Astrocyte (in vitro differentiated cells and primary cell): Measurements from ENCODE around the gene SDF2. TPM values are rescaled to one million over a fixed set of nuclear protein-coding genes. Genes with fewer than 3 reads are reported as not detected.

Experiments used
- DNase-seq: peaks from one replicate; pipeline ENCODE4 v3.0.0-alpha.2; 2010; ENCODE audit warnings: low read depth
- FAIRE-seq: peaks from 2 replicates; lab custom pipeline; 2011; peaks lifted over from hg19 to GRCh38; lab: Jason Lieb, UNC
- H2AFZ ChIP-seq: 2 replicates; pipeline ENCODE4 v1.6.0; 2012; ENCODE audit warnings: low read depth, low read length, inconsistent platforms
- H3K27ac ChIP-seq: 2 replicates; pipeline ENCODE4 v1.5.1; 2011; ENCODE audit warnings: low read depth, low read length, inconsistent platforms
- H3K27me3 ChIP-seq: 2 replicates; pipeline ENCODE4 v1.6.0; 2011; ENCODE audit warnings: low read length, inconsistent platforms; ENCODE audit not compliant: insufficient read depth
- H3K36me3 ChIP-seq: 2 replicates; pipeline ENCODE4 v1.5.1; 2011; ENCODE audit warnings: low read length, inconsistent platforms; ENCODE audit not compliant: insufficient read depth
- H3K4me1 ChIP-seq: 2 replicates; pipeline ENCODE4 v1.5.1; 2011; ENCODE audit warnings: low read length, inconsistent platforms; ENCODE audit not compliant: insufficient read depth
- H3K4me2 ChIP-seq: 2 replicates; pipeline ENCODE4 v1.6.0; 2012; ENCODE audit warnings: low read length, inconsistent platforms
- H3K4me3 ChIP-seq: 2 replicates; pipeline ENCODE4 v1.5.1; 2011; ENCODE audit warnings: low read depth, mild to moderate bottlenecking, low read length, inconsistent platforms; ENCODE audit not compliant: insufficient read depth
- H3K79me2 ChIP-seq: 2 replicates; pipeline ENCODE4 v1.6.0; 2012; ENCODE audit warnings: mild to moderate bottlenecking, low read length, inconsistent platforms; ENCODE audit not compliant: insufficient read depth
- H3K9ac ChIP-seq: 2 replicates; pipeline ENCODE4 v1.6.0; 2012; ENCODE audit warnings: mild to moderate bottlenecking, low read length, inconsistent platforms
- H3K9me3 ChIP-seq: 2 replicates; pipeline ENCODE4 v1.5.1; 2012; ENCODE audit warnings: low read depth, mild to moderate bottlenecking, low read length, inconsistent platforms; ENCODE audit not compliant: insufficient read depth
- H4K20me1 ChIP-seq: 2 replicates; pipeline ENCODE4 v1.6.0; 2012; ENCODE audit warnings: low read length, inconsistent platforms; ENCODE audit not compliant: insufficient read depth
- H3K27ac Mint-ChIP-seq: one replicate; pipeline ENCODE4 v1.8.0; 2021; ENCODE audit warnings: mild to moderate bottlenecking, mixed read lengths; ENCODE audit not compliant: unreplicated experiment
- H3K27me3 Mint-ChIP-seq: one replicate; pipeline ENCODE4 v1.8.0; 2021; ENCODE audit warnings: low read depth, mixed read lengths; ENCODE audit not compliant: unreplicated experiment
- H3K36me3 Mint-ChIP-seq: one replicate; pipeline ENCODE4 v1.8.0; 2021; ENCODE audit warnings: low read depth, mixed read lengths; ENCODE audit not compliant: unreplicated experiment
- H3K4me1 Mint-ChIP-seq: one replicate; pipeline ENCODE4 v1.8.0; 2021; ENCODE audit warnings: low read depth, mixed read lengths; ENCODE audit not compliant: unreplicated experiment
- H3K4me3 Mint-ChIP-seq: one replicate; pipeline ENCODE4 v1.8.0; 2021; ENCODE audit warnings: mild to moderate bottlenecking, moderate library complexity, mixed read lengths; ENCODE audit not compliant: unreplicated experiment
- H3K9me3 Mint-ChIP-seq: one replicate; pipeline ENCODE4 v1.8.0; 2021; ENCODE audit warnings: mild to moderate bottlenecking, mixed read lengths; ENCODE audit not compliant: unreplicated experiment
- CTCF ChIP-seq: IDR thresholded peaks from 2 replicates; pipeline ENCODE4 v1.5.1; 2011; ENCODE audit warnings: low read depth, mild to moderate bottlenecking, inconsistent platforms, low read length, moderate library complexity; ENCODE audit not compliant: insufficient read depth
- EZH2 ChIP-seq: IDR thresholded peaks from 2 replicates; pipeline ENCODE4 v1.6.1; 2012; ENCODE audit warnings: mild to moderate bottlenecking, low read length, inconsistent platforms; ENCODE audit not compliant: insufficient read depth
- total RNA-seq: library from RNA; stranded (reverse); gene quantifications from 2 replicates; pipeline ENCODE4 v1.2.1, GENCODE V29; 2021

Gene SDF2
- total RNA-seq, 1 donor from 2014 or later = 71.2 TPM

DNA sequence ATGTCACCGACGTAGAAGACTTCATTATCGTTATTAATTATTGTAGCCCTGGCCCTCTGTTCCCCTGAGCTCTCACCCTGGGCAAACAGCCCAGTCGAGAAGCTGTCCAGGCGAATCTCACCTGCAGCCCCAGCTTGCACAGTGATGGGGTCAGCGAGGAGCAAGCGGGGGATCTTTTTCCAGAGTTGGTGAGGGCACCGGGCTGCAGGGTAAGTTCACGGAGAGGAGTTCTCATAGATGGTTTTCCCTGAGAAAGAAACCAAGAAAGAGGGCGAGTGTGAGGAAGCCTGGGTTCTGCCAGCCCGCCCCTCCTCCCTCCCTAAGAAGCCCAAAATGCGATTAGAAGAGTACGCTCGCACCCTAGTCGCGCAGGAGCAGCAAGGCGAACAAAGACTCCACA, 63.3 kb downstream of the SDF2 start:
- H3K4me3 ChIP-seq = peak overlapping the region; percentile 83
- H4K20me1 ChIP-seq = no peaks in the 10 kb centered on the region
- H3K4me1 ChIP-seq = peaks cover 9% of the 10 kb centered on the region
- Mint-ChIP-seq H3K27ac (peak overlapping the region; percentile 56), H3K4me3 (peak overlapping the region; percentile 89), H3K4me1 (peaks cover 4% of the 10 kb centered on the region), H3K27me3 (no peaks in the 10 kb centered on the region), H3K9me3 (no peaks in the 10 kb centered on the region), H3K36me3 (no peaks in the 10 kb centered on the region)
- H3K4me2 ChIP-seq = peak overlapping the region; percentile 92
- no peaks in the 10 kb centered on the region for H3K27me3 ChIP-seq
- H3K36me3 ChIP-seq = no peaks in the 10 kb centered on the region
- H3K27ac ChIP-seq = peak overlapping the region; percentile 93
- peaks cover 24% of the 10 kb centered on the region for H3K79me2 ChIP-seq
- FAIRE-seq (no peak), DNase-seq (no peak)
- no peaks in the 10 kb centered on the region for H3K9me3 ChIP-seq
- peak overlapping the region; percentile 88 for H2AFZ ChIP-seq
- peak overlapping the region; percentile 91 for H3K9ac ChIP-seq
- TF ChIP-seq CTCF (no peak), EZH2 (no peak)

Other genes with a start within 250 kb of the SDF2 start
- not detected in 2 replicates for gene SLC13A2, start 188.3 kb downstream of the SDF2 start, total RNA-seq
- gene FOXN1, start 155.6 kb downstream of the SDF2 start, total RNA-seq = not detected in 2 replicates
- 23.1 and 27.7 TPM in 2 replicates for gene UNC119, start 109.3 kb downstream of the SDF2 start, total RNA-seq
- gene PIGS, start 90.4 kb downstream of the SDF2 start, total RNA-seq = 71.5 and 88.2 TPM in 2 replicates
- 10.3 and 11.7 TPM in 2 replicates for gene ALDOC, start 85.0 kb downstream of the SDF2 start, total RNA-seq
- gene SPAG5, start 62.9 kb downstream of the SDF2 start, total RNA-seq = 7.0 and 8.7 TPM in 2 replicates
- gene RSKR, start 47.7 kb downstream of the SDF2 start, total RNA-seq = 10.4 and 13.5 TPM in 2 replicates
- gene BLTP2, start 16.7 kb downstream of the SDF2 start, total RNA-seq = 131 and 133 TPM in 2 replicates
- gene SUPT6H, start 299 bp upstream of the SDF2 start, total RNA-seq = 90.1 and 95.9 TPM in 2 replicates
- gene PROCA1, start 50.0 kb upstream of the SDF2 start, total RNA-seq = 2.7 and 3.4 TPM in 2 replicates
- gene RAB34, start 56.0 kb upstream of the SDF2 start, total RNA-seq = 145 and 150 TPM in 2 replicates
- gene RPL23A, start 58.1 kb upstream of the SDF2 start, total RNA-seq = 901 and 1,068 TPM in 2 replicates
- 24.6 and 25.1 TPM in 2 replicates for gene TLCD1, start 64.3 kb upstream of the SDF2 start, total RNA-seq
- gene NEK8, start 66.9 kb upstream of the SDF2 start, total RNA-seq = 4.3 TPM in 2 replicates
- gene TRAF4, start 82.1 kb upstream of the SDF2 start, total RNA-seq = 132 and 143 TPM in 2 replicates
- gene FAM222B, start 180.9 kb upstream of the SDF2 start, total RNA-seq = 51.4 and 53.0 TPM in 2 replicates
- gene ERAL1, start 193.1 kb upstream of the SDF2 start, total RNA-seq = 38.2 and 38.4 TPM in 2 replicates
- 84.4 and 87.3 TPM in 2 replicates for gene FLOT2, start 235.8 kb upstream of the SDF2 start, total RNA-seq
- 4.3 and 4.5 TPM in 2 replicates for gene DHRS13, start 241.2 kb upstream of the SDF2 start, total RNA-seq